HG02759 (cell line): ENCODE measurements around the gene PCBP2.
"Not testable (repeated sequence)": the region's sequence is repeated elsewhere in the genome, so short reads cannot be mapped to it uniquely, and the experiment has no call there.

Experiments
- ATAC-seq: cut with Tn5 transposase; IDR thresholded peaks from one replicate; pipeline ENCODE4 v1.9.1; 2021; ENCODE audit warnings: mild to moderate bottlenecking, moderate library complexity; ENCODE audit not compliant: unreplicated experiment

Gene PCBP2

DNA sequence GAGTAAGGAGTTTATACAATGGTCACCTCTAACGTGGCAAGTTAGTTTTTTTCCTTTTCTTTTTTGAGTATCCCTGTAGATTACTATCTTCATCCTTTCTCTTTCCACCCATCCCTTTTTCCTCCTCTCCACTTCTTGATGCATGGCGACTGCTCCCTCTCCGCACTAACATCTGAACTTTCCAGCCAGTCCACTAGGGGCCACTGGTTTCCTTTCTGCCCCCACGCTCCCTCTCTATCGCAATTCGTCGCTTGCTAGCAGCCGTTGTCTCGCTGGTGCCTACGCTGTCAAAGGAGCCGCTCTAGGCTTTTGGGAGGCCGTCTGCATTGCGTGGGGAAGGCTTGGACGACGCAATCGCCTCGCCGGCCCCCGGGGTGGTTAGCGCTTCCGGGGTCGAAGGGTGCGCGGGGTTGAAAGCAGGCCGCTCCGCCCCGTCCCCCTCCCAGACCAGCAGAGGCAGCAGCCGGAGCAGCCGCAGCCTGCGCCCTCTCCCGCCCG lies at the start of gene PCBP2:
Gene PCBP2, plus strand, starts transcription at position 442 of the 498 bp plus-strand sequence. CDS start 2,699 bp downstream, outside the sequence.
- peak; percentile 96 for ATAC-seq

DNA sequence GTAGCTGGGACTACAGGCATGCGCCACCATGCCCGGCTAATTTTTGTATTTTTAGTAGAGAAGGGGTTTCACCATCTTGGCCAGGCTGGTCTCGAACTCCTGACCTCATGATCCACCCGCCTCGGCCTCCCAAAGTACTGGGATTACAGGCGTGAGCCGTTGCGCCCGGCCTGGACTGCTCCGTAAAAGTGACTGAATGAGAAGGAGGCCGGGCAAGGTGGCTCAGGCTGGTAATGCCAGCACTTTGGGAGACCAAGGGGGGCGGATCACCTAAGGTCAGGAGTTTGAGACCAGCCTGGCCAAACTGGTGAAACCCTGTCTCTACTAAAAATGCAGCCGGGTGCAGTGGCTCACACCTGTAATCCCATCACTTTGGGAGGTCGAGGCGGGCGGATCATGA lies 49.6 kb upstream of the PCBP2 start:
- ATAC-seq, result not testable (repeated sequence)

DNA sequence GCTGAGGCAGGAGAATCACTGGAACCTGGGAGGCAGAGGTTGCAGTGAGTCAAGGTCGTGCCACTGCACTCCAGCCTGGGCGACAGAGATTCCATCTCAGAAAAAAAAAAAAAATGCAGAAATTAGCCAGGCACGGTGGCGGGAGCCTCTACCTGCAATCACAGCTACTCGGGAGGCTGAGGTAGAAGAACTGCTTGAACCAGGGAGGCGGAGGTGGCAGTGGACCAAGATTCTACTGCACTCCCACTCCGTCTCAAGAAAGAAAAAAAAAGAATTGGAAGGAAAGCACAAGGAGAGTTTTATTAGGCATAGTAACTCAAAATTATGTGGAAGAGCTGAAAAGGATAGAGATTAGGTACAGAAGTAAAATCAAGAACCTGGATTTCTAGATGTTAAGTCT lies 49.0 kb upstream of the PCBP2 start:
- ATAC-seq, result no peak

DNA sequence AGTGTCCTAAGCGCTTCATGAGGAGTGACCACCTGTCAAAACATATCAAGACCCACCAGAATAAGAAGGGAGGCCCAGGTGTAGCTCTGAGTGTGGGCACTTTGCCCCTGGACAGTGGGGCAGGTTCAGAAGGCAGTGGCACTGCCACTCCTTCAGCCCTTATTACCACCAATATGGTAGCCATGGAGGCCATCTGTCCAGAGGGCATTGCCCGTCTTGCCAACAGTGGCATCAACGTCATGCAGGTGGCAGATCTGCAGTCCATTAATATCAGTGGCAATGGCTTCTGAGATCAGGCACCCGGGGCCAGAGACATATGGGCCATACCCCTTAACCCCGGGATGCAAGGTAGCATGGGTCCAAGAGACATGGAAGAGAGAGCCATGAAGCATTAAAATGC lies 41.0 kb upstream of the PCBP2 start:
- no peak for ATAC-seq

DNA sequence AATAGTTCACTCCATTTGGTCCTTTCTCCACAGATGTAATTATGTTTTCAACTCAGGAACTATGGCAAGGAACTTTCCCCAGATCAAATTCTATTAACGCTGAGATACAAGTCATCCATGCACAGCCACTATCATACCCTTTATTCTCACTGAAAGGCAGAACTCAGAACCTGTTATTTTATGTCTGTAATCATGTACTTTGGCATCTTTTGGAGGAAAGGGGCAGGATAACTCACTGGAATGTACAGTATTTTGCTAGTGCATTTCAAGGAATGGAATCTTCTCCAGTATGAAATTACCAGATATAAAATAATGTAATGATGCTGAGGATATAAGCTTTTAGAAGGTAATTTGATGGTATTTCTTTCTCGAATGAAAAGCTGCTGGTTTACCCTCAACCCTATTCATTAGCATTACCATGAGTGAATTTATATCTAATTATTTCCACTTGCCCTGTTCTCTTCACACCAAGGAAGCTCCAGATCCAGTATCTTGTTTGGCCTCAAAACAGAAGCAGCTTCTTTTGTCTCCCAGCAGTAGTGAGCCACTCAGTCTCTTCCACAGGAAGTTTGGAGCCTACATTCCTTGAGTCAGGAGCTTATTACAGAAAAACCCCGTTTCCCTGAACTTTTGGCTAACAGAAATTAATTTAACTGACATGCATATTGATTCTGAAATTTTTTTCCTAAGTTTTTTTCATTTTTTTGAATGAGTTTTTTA lies 38.3 kb upstream of the PCBP2 start:
- no peak for ATAC-seq

DNA sequence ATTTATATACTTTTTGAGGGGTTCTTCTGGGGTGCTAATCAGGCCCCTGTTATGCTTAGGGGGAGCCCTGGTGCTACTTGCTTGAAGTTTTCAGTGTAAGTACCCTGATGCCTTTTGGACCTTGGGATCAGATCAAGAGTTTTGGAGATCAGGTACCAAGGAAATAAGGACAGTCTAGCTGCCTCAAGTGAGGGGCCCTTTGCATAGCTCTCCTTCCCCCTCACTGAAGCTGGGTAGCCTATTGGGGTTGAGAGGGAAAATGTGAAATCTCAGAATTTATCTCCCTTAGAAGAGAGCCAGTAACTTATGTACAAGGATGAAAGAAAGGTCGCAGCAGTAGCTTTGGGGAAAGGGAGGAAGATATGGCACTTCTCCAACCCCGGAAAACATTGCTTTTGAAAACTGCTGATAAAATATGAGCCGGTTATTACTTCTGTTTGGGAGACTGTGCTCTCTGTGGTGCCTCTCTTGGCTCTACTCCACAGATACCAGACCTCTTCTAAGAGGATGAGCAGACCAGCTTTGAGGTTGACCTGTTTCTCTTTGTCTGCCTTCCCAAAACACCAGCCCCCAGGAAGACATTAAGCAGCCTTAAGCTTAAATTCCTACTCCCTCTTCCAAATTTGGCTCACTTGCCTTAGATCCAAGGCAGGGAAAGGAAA lies 37.0 kb upstream of the PCBP2 start:
- no peak for ATAC-seq

DNA sequence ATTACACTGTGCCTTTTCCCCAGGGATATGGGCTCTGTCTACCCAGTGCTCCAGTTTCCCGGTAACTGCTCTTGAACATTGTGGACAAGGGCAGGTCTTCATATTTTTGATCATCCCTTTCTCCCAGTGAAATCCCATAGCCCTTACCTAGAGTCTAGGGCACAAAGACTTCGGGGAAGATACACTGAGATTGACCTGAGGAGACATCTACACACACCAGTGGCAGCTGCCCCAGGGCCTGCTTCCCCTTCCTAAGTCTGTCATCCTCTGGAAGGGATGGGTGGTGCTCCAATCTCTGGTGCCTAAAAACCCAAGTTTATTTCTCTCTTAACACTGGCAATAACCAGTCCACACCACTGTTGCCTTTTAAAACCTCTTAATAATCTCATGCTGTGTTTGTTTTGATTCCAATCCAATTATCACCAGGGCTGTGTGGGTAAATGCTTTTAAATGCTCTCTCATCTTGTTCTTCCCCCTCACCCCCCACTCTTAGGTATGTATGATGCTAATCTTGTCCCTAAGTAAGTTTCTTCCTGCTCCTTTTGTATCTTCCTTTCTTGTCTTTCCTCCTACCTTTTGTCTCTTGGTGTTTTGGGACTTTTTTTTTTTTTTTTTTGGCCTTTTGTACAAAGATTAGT lies 36.0 kb upstream of the PCBP2 start:
- ATAC-seq, result not testable (repeated sequence)

DNA sequence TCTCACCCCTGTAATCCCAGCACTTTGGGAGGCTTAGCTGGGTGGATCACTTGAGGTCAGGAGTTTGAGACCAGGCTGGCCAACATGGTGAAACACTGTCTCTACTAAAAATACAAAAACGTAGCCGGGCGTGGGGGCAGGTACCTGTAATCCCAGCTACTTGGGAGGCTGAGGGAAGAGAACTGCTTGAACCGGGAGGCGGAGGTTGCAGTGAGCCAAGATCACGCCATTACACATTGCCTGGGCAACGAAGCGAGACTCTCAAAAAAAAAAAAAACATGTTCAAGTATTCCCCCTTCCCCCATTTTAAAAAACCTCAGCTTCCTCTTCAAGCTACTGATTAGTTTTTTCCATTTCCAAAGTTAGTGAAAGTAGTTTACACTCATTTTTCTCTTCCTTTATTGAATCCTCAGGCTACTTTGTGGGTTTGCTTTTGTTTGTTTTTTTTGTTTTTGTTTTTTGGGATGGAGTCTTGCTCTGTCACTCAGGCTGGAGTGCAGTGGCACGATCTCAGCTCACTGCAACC lies 34.5 kb upstream of the PCBP2 start:
- ATAC-seq, result not testable (repeated sequence)

DNA sequence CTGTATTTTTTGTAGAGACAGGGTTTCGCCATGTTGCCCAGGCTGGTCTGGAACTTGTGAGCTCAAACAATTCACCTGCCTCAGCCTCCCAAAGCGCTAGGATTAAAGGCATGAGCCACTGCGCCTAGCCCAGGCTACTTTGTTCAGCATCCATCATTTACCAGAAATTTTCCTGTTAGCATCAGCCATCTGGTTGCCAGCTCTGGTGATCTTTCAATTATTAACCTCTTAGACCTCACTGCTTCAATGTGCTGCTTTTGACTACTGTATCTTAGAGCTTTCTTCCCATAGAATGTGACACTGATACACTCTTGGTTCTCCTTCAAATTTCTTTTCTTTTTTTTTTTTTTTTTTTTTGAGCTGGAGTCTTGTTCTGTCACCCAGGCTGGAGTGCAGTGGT lies 33.7 kb upstream of the PCBP2 start:
- ATAC-seq, result no peak

DNA sequence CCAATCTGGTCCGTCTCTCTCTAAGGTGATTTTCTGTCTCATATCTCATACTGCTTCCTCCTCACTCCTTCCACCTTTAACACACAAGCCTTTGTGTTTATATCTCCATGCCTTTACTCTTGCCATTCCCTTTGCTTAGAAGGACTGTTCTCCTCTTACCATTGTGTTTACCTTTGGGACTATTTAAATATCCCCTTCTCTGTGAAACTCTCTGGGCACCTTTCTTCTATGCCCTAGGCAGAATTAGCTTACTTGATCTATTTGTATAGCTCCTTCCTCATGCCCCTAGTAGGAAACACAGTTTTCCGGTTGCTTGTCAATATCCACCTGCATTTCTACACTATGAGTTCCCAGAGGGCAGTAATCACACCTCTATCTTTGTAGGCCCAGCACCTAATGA lies 32.1 kb upstream of the PCBP2 start:
- no peak for ATAC-seq

DNA sequence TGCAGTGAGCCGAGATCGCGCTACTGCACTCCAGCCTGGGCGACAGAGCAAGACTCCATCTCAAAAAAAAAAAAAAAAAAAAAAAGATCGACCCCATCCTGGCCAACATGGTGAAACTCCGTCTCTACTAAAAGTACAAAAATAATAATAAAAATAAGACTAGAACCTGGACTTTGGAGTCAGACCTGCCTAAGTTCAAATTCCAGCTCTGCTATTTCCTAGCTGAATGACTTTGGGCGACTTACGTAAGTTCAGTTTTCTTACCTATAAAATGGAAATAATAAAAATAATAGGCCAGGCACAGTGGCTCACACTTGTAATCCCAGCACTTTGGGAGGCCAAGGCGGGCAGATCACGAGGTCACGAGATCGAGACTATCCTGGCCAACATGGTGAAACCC lies 29.7 kb upstream of the PCBP2 start:
- ATAC-seq, result not testable (repeated sequence)

DNA sequence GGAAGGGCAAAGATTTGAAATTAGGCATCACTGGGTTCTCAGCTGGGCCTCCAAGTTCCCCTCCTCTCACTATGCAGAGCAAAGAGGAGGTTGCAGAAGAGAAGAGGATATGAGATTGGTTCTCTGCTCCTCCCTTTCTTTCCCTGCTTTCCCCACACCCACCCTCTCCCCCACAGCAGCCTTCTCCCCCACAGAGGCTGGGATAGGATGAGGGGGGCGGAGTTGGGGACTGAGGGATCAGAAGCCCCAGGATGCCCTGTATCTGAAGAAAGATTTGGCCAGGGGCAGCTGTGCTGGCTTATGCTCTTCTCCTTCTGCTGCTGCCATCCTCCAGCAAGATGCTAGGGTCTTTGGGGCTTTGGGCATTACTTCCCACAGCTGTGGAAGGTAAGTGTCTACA lies 28.3 kb upstream of the PCBP2 start, which contains the start of gene AMHR2:
Gene AMHR2, plus strand, starts transcription at position 259 of the 400 bp plus-strand sequence. Its CDS starts 80 bp downstream, at position 339.
- no peak for ATAC-seq

DNA sequence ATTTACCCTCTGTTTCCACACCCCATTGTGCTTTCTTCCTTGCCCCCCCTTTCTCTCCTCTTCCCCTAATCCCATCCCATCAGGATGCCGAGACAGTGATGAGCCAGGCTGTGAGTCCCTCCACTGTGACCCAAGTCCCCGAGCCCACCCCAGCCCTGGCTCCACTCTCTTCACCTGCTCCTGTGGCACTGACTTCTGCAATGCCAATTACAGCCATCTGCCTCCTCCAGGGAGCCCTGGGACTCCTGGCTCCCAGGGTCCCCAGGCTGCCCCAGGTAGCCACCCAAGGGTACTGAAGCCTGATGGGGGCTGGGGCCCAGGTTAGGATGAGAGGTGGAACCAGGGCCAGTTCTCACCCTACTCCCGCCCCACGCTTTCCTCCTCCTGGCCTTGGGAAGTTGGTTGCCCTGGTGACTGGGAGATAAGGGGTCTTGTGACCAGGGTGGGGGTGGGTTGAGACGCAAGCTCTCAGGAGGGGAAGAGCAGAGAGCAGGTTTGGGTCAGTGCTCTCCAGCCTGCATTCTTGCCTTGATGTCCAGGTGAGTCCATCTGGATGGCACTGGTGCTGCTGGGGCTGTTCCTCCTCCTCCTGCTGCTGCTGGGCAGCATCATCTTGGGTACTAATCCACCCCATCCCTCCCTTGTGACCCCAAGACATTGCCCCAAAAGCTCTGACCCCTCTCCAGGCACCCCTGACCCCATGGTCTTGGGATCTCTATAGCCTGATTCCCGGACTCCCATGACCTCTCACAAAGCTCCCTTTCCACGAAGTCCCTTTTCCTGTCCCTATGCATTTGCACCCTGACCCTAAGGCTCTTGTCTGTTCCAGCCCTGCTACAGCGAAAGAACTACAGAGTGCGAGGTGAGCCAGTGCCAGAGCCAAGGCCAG lies 27.0 kb upstream of the PCBP2 start:
- ATAC-seq, result no peak

DNA sequence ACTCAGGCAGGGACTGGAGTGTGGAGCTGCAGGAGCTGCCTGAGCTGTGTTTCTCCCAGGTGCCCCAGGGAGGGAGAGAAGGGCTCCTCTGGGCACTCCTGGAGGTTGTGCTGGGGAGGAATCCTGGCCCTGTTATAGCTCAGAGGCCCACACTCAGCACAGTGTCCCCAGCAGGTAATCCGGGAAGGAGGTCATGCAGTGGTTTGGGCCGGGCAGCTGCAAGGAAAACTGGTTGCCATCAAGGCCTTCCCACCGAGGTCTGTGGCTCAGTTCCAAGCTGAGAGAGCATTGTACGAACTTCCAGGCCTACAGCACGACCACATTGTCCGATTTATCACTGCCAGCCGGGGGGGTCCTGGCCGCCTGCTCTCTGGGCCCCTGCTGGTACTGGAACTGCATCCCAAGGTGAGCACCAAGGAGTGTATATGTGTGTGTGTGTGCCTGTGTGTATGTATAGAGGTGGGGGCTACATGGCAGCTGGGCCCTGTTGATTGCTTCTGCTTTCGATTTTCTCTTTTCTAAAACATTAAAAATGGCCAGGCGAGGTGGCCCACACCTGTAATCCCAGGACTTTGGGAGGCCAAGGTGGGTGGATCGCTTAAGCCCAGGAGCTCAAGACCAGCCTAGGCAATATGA lies 26.3 kb upstream of the PCBP2 start:
- ATAC-seq, result no peak

DNA sequence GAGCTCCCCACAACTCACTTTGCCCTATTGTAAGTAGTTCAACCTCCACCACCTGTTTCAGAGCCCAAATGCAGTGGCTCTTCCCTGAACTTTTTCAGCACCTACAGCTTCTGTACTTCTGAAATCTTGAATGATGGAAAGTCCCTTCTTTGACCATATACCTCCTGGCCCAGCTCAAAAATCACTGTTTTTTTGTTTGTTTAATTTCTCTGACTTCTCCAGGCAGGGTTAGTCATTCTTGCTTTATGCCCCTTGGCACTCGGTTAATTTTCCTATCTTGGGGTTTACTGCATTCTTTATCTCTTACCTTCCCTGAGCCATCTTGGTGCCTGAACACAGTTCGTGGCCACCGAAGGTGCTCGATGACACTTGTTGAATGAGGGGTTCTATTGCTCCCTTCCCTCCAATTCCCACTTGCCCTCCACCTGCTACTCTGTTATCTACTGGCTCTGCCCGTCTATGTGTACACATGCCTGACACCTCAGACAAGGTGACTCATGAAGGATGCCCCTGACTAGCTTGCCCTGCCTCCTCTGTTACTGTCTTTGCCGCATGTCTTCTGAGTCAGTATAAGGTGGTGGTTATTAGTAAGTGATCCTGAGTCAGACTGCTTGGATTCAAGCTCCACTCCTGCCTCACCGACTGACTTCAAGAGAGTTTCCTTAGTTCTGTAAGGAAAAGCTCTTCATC lies 23.9 kb upstream of the PCBP2 start:
- no peak for ATAC-seq

DNA sequence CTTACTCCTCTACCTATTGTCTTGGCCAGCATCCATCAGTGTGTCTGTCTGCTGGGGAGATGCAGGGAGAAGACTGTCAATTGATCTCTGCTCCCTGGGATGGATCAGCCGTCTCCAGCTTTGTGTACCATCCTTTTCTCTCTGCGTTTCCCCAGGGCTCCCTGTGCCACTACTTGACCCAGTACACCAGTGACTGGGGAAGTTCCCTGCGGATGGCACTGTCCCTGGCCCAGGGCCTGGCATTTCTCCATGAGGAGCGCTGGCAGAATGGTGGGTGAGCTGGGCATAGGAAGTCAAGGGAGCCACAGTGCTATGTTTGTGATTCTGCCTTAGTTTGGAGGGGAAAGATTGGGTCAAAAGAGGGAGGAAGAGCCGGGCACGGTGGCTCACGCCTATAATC lies 23.2 kb upstream of the PCBP2 start:
- ATAC-seq, result no peak

DNA sequence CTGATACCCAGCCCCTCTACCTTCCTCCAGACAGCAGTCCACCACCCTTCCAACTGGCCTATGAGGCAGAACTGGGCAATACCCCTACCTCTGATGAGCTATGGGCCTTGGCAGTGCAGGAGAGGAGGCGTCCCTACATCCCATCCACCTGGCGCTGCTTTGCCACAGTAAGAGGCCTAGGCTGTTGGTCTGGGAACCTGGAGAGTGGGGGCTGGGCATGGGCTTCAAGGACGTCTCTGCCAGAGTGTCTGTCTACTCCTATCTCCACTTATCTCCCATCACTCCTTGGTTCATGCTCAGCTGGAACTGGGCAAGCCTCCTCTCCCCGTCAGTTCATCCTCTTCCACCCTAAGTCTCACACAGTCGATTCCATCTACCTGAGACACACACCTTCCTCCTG lies 21.8 kb upstream of the PCBP2 start:
- ATAC-seq, result no peak

DNA sequence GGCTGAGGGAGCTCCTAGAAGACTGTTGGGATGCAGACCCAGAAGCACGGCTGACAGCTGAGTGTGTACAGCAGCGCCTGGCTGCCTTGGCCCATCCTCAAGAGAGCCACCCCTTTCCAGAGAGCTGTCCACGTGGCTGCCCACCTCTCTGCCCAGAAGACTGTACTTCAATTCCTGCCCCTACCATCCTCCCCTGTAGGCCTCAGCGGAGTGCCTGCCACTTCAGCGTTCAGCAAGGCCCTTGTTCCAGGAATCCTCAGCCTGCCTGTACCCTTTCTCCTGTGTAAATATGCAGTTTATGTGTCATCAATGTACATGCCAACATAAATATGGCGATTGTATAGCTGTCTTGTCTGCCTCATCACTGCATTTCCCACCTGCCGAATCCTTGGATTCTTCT lies 20.7 kb upstream of the PCBP2 start:
- no peak for ATAC-seq

DNA sequence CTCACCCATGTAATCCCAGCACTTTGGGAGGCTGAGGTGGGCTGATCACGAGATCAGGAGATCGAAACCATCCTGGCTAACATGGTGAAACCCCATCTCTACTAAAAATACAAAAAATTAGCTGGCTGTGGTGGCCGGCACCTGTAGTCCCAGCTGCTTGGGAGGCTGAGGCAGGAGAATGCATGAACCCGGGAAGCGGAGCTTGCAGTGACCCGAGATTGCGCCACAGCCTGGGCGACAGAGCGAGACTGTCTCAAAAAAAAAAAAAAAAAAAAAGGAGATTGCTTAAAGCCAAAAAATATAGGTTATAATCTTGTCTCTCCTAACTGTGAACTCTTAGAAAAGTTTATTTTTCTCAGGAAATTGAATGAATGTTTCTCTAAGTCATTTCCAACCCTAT lies 16.6 kb upstream of the PCBP2 start:
- not testable (repeated sequence) for ATAC-seq
